ENCODE data around the gene SUSD3.

GRCh38 chr9:93114169-93114983 is 55.9 kb downstream of the SUSD3 start:
- TF ChIP-seq TCF12 (IDR thresholded peaks at IDR 0.05; ENCODE audit: low read depth, low read length): no peak
- TF ChIP-seq YY1 (IDR thresholded peaks at IDR 0.05; ENCODE audit: low read depth, low read length): no peak
- no peak for TF ChIP-seq SREBF2 (IDR thresholded peaks at IDR 0.05; ENCODE audit: low read length)
- TF ChIP-seq SUZ12 (IDR thresholded peaks at IDR 0.05; ENCODE audit: unreplicated experiment): no peak
- no peak for TF ChIP-seq CREB1 (IDR thresholded peaks at IDR 0.05; ENCODE audit: low read depth)
- no peak for TF ChIP-seq RB1 (IDR thresholded peaks at IDR 0.05; ENCODE audit: borderline replicate concordance)
- TF ChIP-seq USF2 (IDR thresholded peaks at IDR 0.05; ENCODE audit: borderline replicate concordance, low read depth, low read length): no peak
- no peak for TF ChIP-seq NKRF (conservative IDR thresholded peaks at IDR 0.05)
- TF ChIP-seq CEBPZ (IDR thresholded peaks at IDR 0.05; ENCODE audit: low read depth, low read length): no peak
- TF ChIP-seq JUNB (IDR thresholded peaks at IDR 0.05): no peak
- TF ChIP-seq BHLHE40 (IDR thresholded peaks at IDR 0.05; ENCODE audit: borderline replicate concordance in 1 of 2, low read depth in 2 of 2, low read length in 1 of 2): no peak
- TF ChIP-seq CTCF (IDR thresholded peaks at IDR 0.05 in 2 of 3, conservative IDR thresholded peaks at IDR 0.05 in 1 of 3; ENCODE audit: control insufficient read depth in 2 of 3, extremely low read depth in 1 of 3, insufficient read depth in 1 of 3, low read depth in 3 of 3, low read length in 3 of 3): no peak
- TF ChIP-seq KAT2A (conservative IDR thresholded peaks at IDR 0.05; ENCODE audit: control insufficient read depth, low read depth, low read length): no peak
